GM03348 (cell line): ENCODE results near the gene CNTNAP5.

Experiments
- DNase-seq: peaks from one replicate; pipeline ENCODE4 v3.0.0; 2012; ENCODE audit warnings: low spot score

The CNTNAP5 gene

GRCh38 chr2:124816007-124816406 lies 790.9 kb downstream of the CNTNAP5 start:
- DNase-seq: no peak

DNA sequence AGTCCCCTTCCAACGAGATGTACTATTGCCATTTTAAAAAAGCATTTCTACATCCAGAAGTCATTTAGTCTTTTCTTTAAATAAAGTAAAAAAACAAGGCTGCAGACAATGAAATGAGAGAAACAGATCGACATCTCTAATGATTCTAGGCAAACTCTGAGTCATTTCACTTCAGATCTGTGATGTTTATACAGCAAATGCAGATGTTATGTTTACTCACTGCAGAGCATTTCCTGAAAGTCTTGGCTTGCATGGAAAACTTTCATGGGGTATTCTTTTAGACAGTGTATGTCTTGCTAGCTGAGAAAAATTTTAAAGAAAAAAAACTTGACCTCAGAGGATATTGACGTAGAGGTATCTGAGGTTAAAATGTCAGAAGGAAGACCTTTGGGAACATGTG lies 797.4 kb downstream of the CNTNAP5 start:
- no peak for DNase-seq

GRCh38 chr2:124824441-124824840 lies 799.4 kb downstream of the CNTNAP5 start:
- no peak for DNase-seq

- no peak for DNase-seq
Observed at GRCh38 chr2:124832521-124832920, 807.4 kb downstream of the CNTNAP5 start.

DNA sequence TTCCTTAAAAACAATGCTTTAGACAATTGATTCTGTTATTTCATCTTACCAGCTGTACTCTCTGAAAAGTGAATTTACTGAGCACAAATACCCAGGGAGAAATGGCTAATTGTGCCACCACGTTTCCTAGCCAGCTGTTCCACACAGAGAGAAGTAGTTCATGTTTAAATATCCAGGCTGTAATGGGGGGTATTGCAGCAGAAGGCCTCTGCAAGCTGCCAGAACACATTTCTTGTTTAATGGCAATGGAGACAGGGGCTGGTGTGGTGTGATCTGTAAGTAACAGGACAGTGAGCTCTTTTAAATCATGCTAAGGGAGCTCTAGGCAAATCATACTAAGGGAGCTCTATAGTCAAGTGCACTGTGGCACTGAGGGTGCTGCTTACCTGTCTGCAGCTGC lies 809.2 kb downstream of the CNTNAP5 start:
- no peak for DNase-seq

DNA sequence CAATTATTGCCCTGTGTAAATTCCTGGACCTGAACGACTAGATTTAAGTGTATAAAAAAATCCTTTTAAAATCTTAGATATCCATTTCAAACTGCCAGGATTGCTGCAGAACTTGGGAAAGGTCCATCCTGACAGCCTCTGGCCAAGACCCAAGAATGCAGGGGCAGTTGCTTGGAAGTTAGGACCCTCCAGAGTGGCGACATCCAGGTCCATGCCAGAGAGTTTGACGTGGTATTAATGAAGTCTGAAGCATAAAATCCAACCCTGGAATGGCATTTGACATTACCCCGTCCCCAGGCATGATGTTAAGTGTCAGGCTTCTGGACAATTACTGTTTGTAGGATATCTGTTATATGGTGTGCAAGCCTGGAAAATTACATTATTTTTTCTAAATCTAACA lies 810.2 kb downstream of the CNTNAP5 start:
- DNase-seq: no peak

GRCh38 chr2:124836416-124836815 lies 811.3 kb downstream of the CNTNAP5 start:
- DNase-seq: no peak

DNA sequence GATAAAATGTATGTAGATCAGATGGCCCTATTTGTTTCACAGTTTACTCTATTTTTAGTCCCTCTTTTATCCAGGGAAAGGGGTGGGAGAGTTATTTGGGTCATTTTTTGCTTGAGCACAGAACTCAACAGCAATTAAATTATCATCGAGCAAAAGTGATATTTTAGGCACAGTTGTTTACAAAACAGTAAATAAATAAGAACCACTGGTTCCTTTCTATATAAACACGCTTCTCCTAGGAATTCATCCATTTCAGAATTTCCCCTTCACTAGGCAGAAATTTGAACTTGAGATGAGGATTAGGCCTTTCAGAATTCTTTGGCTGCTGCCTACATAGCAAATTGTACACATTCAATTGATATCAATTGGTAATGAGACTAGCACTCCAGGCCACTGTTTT lies 812.4 kb downstream of the CNTNAP5 start:
- DNase-seq: no peak

GRCh38 chr2:124838406-124838805 lies 813.3 kb downstream of the CNTNAP5 start:
- DNase-seq: no peak

- no peak for DNase-seq
Observed at GRCh38 chr2:124867247-124867646, 842.2 kb downstream of the CNTNAP5 start.

- DNase-seq: no peak
Observed at GRCh38 chr2:124874219-124874618, 849.1 kb downstream of the CNTNAP5 start.

GRCh38 chr2:124874676-124875075 lies 849.6 kb downstream of the CNTNAP5 start:
- DNase-seq: no peak

DNA sequence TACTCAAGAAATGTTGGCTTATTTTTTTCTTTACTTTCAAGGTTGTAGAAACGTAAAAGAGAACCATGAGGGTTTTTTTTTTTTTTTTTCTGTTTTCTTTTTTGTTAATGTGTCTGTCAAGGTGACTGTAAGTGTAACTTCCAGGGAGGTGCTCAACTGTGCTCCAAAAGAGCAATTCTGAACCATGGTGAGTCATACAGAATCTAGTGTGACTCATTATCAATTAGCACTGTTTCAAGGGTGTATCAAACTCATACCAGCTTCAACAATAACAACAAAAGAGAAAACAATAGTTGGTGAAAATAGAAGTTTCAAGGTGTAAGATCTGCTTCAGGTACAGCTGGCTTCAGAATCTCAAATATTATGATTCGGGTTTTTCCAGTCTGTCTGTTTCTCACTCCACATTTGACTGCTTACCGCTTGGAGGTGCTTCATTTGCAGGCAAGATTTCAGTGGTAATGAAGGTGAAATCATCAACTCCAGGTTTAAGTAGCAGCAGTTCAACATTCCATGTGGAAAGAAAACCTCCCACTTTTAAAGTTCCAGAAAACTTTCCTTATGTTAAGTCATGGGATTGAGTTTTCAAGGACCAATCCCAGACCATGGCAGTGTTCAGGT lies 850.6 kb downstream of the CNTNAP5 start:
- no peak for DNase-seq

GRCh38 chr2:124877141-124877577 lies 852.1 kb downstream of the CNTNAP5 start:
- no peak for DNase-seq

- DNase-seq: no peak
Observed at GRCh38 chr2:124879640-124880039, 854.6 kb downstream of the CNTNAP5 start.

DNA sequence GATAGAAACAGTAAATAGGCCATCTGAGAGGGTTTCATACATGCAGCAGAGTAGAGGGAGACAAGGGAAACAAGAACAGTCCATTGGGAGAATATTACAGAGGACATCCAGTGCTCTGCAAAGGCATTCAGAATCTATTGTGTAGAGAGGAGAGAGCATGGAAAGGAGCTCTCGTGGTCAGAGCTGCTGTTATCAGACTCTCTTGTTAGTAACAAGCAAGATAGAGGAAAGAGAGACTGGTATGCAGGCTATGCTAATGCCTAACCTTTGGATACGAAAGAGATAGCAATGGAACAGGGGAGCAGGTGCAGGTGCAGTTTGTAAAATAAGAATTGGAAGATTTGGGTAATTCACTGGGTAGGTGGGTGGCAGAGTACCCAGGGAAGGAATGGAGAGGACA lies 855.9 kb downstream of the CNTNAP5 start:
- no peak for DNase-seq

DNA sequence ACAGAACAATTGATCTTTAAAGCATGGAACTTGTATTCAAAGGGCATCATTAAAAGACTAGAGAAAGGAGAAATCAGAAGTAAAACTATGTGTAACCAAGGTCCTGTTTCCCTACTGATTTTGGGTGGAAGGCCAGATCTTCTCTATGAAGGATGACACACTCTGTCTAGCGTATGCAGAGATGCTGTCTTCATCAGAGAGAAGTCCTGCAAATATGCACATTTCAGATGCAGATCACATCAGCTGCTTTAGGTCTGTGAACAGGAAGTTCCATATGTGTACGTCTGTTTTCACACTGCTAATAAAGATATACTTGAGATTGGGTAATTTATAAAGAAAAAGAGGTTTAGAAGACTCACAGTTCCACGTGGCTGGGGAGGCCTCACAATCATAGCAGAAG lies 857.3 kb downstream of the CNTNAP5 start:
- no peak for DNase-seq

DNA sequence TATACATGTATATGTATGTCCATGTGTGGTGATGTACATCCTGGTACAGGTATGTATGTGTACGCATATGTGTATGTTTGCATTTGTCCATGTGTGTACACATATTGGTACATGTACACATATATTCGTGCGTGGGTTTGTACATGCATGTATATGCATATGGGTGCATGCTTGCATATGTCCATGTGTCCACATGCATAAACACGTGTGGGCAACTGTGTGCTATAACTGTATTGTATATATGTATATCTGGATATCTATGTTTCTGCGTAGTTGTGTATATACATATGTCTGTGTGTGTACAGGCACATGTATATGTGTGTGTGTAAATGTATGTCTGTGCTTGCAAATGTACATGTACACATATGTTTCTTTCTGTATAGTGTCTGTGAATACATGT lies 858.5 kb downstream of the CNTNAP5 start:
- DNase-seq: no peak

DNA sequence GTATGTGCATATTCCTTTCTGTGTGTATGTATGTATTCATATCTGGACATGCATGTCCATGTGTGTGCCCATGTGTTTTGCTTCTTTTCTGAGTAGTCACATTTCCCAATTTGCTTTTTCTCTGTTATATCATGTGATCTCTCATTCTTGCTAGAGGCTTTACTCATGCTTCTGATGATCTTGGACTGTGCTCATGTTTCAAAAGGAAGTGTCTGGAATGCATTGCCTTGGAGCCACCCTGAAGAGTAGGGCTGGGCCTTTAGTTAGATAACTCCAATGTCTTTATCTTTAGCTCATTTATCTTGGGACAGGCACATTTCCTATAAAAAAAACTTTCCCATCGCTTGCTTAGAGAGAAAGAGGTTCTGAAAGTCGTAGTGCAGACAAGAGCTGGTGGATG lies 859.2 kb downstream of the CNTNAP5 start:
- DNase-seq: no peak

DNA sequence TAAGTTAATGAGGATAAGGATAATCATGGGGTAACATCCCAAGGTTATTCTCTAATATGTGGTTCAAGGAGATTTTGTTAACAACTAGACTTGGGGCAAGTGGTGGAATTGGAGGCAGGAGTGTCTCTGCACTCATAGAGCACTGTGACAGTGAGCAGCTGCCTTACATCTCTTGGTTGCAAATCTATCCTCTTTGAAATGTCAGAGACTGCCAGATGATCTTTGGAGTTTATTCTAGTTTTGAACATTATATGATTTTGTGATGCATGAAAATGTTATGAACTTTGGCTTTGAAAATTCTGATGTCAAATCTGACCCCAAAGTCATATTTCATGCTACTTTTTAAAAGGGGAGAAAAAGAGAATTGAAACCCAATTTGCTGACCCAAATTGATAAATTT lies 861.1 kb downstream of the CNTNAP5 start:
- no peak for DNase-seq

GRCh38 chr2:124887466-124887865 lies 862.4 kb downstream of the CNTNAP5 start:
- DNase-seq: no peak

DNA sequence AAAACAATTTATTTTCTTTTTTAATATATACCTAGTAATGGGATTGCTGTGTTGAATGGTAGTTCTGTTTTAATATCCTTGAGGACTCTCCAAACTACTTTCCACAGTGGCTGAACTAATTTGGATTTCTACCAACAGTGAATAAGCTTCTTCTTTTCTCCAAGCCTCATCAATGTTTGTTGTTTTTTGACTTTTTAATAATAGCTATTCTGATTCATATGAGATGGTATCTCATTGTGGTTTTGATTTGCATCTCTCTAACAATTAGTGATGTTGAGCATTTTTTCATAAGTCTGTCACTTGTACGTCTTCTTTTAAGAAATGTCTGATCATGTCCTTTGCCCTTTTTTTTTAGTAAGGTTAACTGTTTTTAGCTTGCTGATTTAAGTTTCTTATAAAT lies 863.3 kb downstream of the CNTNAP5 start:
- DNase-seq: no peak

GRCh38 chr2:124894199-124894598 lies 869.1 kb downstream of the CNTNAP5 start:
- no peak for DNase-seq

- DNase-seq: no peak
Observed at GRCh38 chr2:124898827-124899226, 873.7 kb downstream of the CNTNAP5 start.

DNA sequence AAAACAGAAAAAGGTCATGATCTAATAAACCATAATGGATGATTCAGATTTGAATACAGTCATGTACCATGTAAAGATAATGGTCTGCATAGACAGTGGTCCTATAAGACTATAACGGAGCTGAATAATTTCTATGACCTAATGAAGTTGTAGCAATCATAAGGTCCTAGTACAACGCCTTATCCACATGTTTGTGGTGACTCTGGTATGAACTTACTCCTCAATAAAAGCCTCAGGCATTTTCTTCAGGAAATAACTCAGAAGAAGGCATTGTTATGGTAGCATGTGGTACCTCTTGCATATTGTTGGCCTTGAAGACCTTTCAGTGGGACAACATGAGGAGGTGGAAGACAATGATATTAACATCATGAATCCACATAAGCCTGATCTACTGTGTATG lies 883.3 kb downstream of the CNTNAP5 start:
- no peak for DNase-seq
